Fibroblast of skin of right quadriceps (primary cell): ENCODE measurements around the gene PIK3C2G.
"Not testable (repeated sequence)": the region's sequence is repeated elsewhere in the genome, so short reads cannot be mapped to it uniquely, and the experiment has no call there.

Source experiments
- DNase-seq: peaks from one replicate; pipeline ENCODE4 v3.0.0-alpha.2; 2013

The PIK3C2G gene, protein sequence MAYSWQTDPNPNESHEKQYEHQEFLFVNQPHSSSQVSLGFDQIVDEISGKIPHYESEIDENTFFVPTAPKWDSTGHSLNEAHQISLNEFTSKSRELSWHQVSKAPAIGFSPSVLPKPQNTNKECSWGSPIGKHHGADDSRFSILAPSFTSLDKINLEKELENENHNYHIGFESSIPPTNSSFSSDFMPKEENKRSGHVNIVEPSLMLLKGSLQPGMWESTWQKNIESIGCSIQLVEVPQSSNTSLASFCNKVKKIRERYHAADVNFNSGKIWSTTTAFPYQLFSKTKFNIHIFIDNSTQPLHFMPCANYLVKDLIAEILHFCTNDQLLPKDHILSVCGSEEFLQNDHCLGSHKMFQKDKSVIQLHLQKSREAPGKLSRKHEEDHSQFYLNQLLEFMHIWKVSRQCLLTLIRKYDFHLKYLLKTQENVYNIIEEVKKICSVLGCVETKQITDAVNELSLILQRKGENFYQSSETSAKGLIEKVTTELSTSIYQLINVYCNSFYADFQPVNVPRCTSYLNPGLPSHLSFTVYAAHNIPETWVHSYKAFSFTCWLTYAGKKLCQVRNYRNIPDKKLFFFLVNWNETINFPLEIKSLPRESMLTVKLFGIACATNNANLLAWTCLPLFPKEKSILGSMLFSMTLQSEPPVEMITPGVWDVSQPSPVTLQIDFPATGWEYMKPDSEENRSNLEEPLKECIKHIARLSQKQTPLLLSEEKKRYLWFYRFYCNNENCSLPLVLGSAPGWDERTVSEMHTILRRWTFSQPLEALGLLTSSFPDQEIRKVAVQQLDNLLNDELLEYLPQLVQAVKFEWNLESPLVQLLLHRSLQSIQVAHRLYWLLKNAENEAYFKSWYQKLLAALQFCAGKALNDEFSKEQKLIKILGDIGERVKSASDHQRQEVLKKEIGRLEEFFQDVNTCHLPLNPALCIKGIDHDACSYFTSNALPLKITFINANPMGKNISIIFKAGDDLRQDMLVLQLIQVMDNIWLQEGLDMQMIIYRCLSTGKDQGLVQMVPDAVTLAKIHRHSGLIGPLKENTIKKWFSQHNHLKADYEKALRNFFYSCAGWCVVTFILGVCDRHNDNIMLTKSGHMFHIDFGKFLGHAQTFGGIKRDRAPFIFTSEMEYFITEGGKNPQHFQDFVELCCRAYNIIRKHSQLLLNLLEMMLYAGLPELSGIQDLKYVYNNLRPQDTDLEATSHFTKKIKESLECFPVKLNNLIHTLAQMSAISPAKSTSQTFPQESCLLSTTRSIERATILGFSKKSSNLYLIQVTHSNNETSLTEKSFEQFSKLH (N-terminal part only)

DNA sequence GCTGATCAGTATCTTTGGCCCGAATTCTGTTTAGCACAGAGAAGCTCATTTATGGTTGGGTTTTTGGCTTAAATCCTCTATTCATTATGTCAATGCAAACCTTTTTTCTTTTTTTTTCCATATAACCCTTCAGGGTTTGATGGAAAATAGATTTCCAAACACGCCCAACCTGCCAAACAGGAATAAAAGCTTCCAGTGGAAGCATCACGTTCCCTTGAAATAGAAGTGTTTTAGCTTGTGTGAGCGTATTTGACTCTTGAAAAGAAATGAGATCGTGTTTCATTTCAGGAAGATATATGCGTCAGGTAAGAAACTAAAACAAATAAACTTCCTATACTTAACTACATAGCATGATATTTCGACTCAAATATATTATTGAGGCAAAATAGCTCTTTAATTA lies at the start of gene PIK3C2G:
TSS of gene PIK3C2G (plus strand) at position 246 of the 400 bp plus-strand sequence. CDS start 20,564 bp downstream, outside the sequence.
- no peak for DNase-seq

DNA sequence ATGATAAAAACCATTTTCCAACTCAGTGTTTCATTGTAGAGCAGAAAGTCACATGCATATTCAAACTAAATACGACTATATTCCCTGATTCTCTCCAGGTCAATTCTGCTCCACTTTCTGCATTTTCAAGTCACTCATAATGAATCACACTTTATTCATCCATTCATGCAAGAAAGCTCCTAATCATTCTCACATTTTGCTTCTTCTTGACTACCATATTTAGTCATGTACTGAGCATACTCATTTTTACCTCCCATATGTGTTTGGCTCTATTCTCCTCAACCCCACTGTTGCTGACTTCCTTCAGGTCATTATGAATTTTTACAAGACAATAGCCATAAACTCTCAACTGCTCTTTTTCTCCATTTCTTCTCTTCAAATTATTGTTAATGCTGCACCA lies 43.4 kb upstream of the PIK3C2G start:
- DNase-seq: peak; percentile 73

DNA sequence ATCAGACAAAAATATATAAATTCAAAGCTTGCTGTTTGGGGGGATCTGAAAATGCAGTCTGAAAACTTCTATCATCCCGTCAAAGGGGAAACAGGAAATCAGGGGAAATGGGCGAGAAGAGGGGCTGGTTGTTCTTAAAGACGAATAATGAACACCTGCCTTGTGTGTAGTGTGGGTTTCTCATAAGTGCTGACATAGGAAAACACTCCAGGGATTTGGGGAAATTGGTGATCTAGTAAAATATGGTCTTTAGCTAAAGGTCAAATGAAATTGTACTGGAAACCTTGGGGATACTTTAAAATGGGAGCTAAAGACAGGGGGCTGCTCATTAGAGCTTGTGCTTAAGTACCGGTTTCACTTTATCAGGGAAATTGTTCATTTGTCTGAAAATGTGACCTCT lies 39.6 kb upstream of the PIK3C2G start:
- no peak for DNase-seq

DNA sequence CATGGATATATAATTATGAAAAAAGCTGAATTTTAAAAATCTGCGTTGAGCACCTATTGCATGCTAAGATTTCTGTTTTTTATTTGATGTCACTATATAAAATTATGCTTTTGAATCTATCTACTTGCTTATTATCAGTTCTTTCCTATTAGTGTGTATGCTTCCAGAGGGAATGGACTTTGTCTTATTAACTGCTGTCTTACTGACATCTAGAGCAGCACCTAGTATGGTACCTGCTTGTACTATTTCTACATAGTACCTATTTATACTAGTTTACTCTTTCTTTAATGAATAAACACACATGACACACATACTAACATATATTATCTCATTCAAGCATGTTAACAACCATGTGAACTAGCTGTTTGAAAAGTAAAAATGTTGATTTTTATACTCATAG lies 38.6 kb upstream of the PIK3C2G start:
- DNase-seq: no peak

DNA sequence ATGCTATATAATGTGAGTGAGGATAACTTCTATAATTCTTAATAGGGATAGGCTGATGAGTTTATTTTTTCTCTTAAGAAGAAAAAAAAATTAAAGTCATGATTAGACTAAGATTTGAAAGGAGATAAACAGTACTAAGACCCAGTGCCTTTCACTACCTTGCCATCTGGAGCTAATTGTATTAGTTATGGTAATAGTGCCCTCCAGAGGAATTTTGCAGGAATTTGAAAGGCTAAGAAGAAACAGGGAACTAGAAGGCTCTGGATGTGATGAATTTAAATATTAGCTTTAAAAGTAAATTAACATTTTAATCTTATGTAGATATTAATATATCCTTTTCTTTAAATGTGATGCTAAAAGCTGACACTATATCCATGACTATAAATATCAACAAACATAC lies 36.6 kb upstream of the PIK3C2G start:
- DNase-seq: peak; percentile 50

DNA sequence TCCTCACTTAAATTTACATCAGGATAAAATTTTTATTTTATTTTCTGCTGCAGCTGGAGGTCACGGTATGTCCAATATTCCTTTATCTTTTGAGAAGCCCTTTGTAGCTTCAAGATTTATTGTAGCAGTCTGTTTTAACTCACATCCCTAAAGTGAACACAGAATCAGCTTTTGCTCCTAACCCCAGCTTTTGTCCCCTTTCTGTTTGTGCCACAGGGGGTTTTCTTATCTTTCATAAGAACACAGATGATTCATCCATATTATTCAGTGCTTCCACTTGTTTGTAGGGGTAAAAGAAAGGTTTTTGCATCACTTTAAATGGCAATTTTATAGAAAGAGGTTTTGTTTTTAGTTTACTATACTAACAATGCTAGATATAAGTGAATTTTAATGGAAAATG lies 21.8 kb upstream of the PIK3C2G start:
- no peak for DNase-seq

GRCh38 chr12:18242380-18243089 lies 18.8 kb upstream of the PIK3C2G start:
- no peak for DNase-seq

GRCh38 chr12:18243238-18243637 lies 18.1 kb upstream of the PIK3C2G start:
- no peak for DNase-seq

DNA sequence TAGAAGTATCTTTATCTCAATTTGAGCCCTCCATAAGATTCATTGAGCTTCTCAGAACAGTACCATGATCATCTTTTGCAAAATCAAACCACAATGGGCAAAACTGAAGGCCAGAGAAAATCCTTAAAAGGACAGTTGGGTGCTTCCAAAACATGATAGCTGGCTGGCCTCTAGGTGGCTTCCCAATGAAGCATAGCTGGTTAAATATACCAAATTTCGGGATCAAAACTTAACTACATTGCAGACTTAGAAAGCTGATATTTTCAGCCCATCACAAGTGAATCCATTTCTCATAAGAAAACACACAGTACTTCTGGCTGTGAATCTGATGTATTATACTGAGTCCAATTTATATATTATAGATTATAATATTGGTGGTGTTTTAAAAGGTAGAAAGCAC lies 15.3 kb upstream of the PIK3C2G start:
- no peak for DNase-seq

DNA sequence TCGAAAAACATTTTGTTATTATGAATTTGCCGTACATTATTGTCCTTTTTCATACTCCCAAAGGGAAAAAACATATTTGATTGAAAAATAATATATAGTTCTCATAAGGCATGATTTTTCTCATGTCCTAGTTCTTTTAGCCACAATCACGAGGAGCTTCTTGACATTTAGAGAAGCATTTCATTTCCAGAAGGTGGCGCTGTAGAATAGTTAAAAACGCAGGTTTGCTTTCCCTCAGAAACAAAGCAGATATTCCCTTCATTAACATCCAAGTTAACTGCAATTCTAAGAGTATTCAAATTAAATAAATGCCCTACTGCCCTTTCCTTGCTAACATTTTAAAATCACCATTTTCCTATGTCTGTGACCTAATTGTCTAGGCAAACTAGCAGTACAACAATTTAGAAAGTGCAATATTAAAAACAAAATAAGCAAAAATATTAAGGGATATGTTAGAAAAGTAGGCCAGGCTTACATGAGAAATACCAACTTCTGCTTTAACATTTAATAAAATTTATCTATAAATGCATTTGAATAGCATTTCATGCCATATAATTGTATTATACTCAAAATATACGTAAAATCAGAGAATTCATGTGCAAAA lies 10.9 kb upstream of the PIK3C2G start:
- peak; percentile 72 for DNase-seq

- DNase-seq: no peak
Measured at GRCh38 chr12:18254081-18254480, 7.2 kb upstream of the PIK3C2G start.

DNA sequence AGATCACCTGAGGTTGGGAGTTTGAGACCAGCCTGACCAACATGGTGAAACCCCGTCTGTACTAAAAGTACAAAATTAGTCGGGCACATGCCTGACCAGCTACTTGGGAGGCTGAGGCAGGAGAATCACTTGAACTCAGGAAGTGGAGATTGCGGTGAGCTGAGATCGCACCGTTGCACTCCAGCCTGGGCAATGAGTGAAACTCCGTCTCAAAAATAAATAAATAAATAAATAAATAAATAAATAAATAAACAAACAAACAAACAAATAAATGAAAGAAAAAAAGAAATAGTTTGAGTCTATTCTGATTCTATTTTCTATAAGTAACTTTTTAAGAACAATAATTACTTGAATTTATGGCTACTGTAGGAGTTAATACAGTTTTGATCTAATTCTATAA lies 6.3 kb upstream of the PIK3C2G start:
- DNase-seq: not testable (repeated sequence)

GRCh38 chr12:18257251-18257650 lies 4.1 kb upstream of the PIK3C2G start:
- DNase-seq: no peak

GRCh38 chr12:18258929-18259328 lies 2.4 kb upstream of the PIK3C2G start:
- DNase-seq: no peak

- DNase-seq: no peak
Measured at GRCh38 chr12:18259906-18260682, 1.2 kb upstream of the PIK3C2G start.

DNA sequence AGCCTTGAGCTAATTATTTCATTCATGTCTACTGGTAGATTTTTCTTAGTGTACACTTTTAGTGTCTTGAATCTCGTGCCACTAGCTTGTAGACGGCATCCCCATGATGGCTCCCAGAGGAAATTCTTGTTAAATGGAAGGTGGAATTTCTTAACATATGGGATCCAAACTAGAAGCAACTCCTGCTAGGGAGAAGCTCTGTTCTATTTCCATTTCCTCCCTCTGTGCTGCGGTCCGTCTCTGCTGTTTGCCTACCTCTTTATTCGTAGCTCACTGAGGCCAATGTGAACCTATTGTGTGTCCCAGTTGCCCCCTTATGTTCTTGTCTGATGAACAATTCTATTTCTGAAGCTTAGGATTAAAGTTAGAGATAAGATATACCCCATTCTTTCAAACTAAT lies 588 bp downstream of the PIK3C2G start:
- no peak for DNase-seq

DNA sequence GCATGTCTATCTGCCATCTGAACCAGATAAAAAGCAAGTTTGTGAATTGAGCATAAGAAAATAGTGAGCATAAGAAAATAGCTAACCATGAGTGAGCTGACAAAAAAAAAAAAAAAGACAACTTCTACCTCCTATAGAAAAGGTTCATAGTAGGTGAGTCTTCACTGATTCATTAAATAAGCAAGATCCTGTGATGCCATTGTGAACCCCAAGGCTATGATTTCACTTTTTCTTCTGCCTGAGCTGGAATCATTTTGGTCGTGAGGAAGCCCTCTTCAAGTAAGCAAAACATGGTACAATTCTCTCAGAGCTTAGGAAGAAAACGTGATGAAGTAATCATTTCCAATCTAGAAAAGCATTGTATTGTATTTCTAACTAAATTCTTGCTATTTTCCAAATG lies 1.2 kb downstream of the PIK3C2G start:
- no peak for DNase-seq

DNA sequence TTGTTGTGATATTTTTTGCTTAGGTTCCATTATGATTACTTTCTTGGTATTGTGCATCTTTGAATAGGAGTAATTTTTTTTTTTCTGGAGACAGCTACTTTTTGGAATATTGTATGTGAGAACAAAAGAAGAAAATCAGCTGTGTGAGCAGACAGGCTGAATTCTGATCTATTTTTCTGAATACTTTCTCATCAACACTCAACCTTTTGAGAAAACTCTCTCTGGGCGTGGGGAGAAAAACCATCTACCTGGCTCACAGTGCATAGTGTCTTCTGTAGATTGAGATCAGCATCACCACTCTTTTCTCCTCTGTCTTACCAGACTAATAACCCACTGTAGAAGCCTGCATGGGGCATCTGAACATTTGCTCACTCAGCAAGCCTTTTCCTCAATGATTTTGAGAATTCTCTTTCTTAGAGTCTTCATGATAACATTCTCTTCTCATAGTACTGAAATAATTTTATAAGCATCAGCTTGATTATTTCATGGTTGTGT lies 3.3 kb downstream of the PIK3C2G start:
- no peak for DNase-seq

GRCh38 chr12:18267427-18268099 lies 6.2 kb downstream of the PIK3C2G start:
- no peak for DNase-seq

DNA sequence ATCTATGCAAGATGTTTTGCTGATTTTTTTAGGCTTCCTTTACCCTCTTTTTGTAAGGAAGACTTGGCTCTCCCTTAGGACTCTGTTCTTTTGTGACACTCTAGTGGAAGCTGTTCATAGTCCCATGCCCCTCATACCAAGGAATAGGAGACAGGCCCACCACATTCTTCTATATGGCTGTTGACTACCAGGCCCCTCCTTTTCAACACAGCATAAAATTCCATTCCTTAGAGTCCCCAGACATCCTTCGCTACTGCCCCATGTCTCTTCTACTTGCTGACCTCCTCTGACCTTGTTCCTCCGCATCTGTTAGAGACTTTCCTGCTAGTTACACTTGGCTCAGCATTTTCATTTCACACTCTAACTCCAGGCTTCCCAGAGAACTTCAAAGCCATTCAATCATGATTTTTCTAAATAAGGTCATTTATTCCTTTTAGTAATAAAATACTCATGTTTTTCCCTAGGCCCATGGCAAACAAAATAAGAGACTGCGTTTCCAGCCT lies 9.7 kb downstream of the PIK3C2G start:
- DNase-seq: no peak
